BJ (cell line): ENCODE measurements around the gene FBRSL1. TPM values are rescaled to one million over a fixed set of nuclear protein-coding genes. Genes with fewer than 3 reads are reported as not detected.

Source experiments
- CTCF ChIA-PET: fragments of 350-600 bp; formaldehyde crosslinking; extraction: SDS; loops from one replicate; lab custom pipeline; 2021; ENCODE audit warnings: antibody characterized with exemption, inconsistent platforms; lab: Yijun Ruan, JAX
- POLR2A ChIA-PET: fragments of 300-600 bp; sonication (Branson Sonifier 250); formaldehyde crosslinking; extraction: SDS; loops from one replicate; lab custom pipeline; 2021; ENCODE audit warnings: antibody characterized with exemption; lab: Charles Lee
- DNase-seq: peaks from one replicate; pipeline ENCODE4 v3.0.0-alpha.2; 2011; ENCODE audit warnings: low read depth
- H3K27me3 ChIP-seq: 2 replicates; pipeline ENCODE4 v1.6.0; 2011; ENCODE audit warnings: low read length; ENCODE audit not compliant: control insufficient read depth, insufficient read depth
- H3K36me3 ChIP-seq: 2 replicates; pipeline ENCODE4 v1.5.1; 2011; ENCODE audit warnings: low read length; ENCODE audit not compliant: control insufficient read depth, insufficient read depth
- H3K4me3 ChIP-seq: 2 replicates; pipeline ENCODE4 v1.5.1; 2011; ENCODE audit warnings: low read depth, mild to moderate bottlenecking, control low read depth, low read length
- polyA plus RNA-seq: library from polyadenylated mRNA; depleted of rRNA; stranded (reverse); fragments of >200 nt; gene quantifications from 2 replicates; pipeline ENCODE4 v1.2.3, GENCODE V29; 2011
- TF ChIP-seq, protein P1 (sequence below): IDR thresholded peaks from 2 replicates; pipeline ENCODE4 v1.5.1; 2011; ENCODE audit warnings: low read depth, mild to moderate bottlenecking, control low read depth, inconsistent platforms, low read length, moderate library complexity; ENCODE audit not compliant: insufficient read depth

The FBRSL1 gene
- polyA plus RNA-seq, 1 experiment, result 1.4 TPM

DNA sequence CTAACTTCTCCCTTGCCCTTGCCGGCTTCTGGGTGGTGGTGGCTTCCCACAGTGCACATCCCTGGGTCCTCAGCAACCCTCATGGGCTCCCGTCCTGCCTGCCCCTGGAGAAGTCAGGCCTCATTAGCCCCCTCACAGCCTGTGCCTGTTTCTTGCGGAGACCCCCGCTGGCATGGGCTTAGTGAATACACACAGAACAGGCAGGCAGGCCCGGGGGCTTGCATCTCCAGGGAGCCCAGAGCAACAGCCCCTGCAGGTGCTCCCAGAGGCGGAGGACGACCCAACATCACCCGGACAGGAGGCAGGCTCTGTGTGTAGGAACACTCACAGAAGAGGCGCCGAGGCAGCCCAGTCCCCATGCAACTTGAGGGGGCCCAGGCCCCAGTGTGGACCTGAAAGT lies 25.1 kb upstream of the FBRSL1 start:
- TF ChIP-seq, protein P1, sequence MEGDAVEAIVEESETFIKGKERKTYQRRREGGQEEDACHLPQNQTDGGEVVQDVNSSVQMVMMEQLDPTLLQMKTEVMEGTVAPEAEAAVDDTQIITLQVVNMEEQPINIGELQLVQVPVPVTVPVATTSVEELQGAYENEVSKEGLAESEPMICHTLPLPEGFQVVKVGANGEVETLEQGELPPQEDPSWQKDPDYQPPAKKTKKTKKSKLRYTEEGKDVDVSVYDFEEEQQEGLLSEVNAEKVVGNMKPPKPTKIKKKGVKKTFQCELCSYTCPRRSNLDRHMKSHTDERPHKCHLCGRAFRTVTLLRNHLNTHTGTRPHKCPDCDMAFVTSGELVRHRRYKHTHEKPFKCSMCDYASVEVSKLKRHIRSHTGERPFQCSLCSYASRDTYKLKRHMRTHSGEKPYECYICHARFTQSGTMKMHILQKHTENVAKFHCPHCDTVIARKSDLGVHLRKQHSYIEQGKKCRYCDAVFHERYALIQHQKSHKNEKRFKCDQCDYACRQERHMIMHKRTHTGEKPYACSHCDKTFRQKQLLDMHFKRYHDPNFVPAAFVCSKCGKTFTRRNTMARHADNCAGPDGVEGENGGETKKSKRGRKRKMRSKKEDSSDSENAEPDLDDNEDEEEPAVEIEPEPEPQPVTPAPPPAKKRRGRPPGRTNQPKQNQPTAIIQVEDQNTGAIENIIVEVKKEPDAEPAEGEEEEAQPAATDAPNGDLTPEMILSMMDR, result no peak
- Histone ChIP-seq H3K4me3 (no peak overlapping the region), H3K36me3 (no peaks in the 10 kb centered on the region), H3K27me3 (no peaks in the 10 kb centered on the region)
- no peak for DNase-seq
- ChIA-PET POLR2A (no interaction called here), CTCF (no interaction called here)

DNA sequence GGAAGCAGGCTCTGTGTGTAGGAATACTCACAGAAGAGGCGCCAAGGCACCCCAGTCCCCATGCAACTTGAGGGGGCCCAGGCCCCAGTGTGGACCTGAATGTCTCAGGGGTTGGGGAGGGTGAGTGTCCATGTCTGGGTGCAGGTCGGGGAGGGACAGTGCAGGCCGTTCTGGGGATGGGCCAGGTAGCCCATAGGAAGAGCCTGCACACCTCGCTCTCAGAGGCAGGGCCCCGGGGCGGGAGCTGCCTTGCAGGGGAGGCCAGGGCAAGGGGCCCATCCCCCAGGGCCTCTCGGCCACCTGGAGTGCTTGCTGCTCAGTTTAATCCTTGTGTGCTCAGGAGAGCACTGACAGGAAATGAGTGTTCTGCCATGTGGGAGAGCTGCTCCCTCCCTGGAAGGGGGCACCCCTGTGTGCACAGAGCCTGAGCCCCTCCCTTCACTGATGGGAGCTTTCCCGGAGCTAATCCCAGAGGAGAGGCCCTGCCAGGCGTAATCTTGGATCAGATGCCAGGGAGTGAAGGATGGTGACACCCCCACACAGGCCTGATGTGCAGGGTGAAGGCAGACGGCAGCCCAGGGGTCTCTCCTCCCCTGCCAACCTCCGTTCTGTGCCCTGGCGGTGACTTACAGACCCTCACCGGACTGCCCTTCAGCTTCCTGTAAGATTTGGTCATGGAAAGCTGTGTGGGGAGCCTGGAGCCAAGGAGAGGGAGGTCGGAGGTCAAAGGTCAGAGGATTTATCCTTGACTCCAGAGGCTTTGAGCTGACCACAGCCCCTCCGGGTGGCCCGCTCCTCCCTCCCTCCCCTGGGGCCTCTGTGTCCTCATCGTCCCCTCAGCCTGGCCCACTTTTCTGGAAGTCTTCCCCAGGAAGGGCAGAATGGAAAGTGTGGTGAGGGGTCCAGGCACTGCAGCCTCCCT lies 24.4 kb upstream of the FBRSL1 start:
- Histone ChIP-seq H3K4me3 (no peak overlapping the region), H3K27me3 (no peaks in the 10 kb centered on the region), H3K36me3 (no peaks in the 10 kb centered on the region)
- TF ChIP-seq, protein P1, result no peak
- ChIA-PET POLR2A (no interaction called here), CTCF (no interaction called here)
- DNase-seq, result no peak

DNA sequence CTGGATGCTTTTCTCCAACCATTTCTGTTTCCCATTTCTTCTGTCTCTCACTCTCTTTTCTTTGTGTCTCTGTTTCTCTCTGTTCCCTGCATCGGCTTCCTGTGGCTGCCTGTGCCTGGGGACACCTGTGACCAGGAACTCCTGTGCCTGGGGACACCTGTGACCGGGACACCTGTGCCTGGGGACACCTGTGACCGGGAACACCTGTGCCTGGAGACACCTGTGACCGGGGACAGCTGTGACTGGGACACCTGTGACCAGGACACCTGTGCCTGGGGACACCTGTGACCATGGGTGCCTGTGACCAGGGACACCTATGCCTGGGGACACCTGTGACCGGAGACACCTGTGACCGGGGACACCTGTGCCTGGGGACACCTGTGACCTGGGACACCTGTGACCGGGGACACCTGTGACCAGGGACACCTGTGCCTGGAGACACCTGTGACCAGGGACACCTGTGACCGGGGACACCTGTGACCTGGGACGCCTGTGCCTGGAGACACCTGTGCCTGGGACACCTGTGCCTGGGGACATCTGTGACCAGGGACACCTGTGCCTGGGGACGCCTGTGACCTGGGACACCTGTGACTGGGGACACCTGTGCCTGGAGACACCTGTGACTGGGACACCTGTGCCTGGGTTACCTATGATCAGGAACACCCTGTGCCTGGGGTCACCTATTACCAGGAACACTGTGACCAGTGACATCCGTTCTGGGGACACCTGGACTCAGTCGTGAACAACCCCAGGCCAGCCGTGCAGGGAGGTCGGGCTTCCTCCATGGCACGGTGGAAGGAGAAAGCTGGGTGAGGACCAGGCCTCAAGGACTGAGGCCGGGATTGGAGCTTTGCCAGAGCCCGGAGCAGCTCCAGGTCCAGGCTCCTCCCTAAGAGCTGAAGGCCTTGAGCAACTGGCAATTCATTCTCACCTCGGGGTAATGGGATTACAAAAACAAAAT lies 23.4 kb upstream of the FBRSL1 start:
- DNase-seq, result no peak
- Histone ChIP-seq H3K27me3 (no peaks in the 10 kb centered on the region), H3K36me3 (no peaks in the 10 kb centered on the region), H3K4me3 (no peak overlapping the region)
- ChIA-PET CTCF (no interaction called here), POLR2A (no interaction called here)
- TF ChIP-seq, protein P1, result no peak

DNA sequence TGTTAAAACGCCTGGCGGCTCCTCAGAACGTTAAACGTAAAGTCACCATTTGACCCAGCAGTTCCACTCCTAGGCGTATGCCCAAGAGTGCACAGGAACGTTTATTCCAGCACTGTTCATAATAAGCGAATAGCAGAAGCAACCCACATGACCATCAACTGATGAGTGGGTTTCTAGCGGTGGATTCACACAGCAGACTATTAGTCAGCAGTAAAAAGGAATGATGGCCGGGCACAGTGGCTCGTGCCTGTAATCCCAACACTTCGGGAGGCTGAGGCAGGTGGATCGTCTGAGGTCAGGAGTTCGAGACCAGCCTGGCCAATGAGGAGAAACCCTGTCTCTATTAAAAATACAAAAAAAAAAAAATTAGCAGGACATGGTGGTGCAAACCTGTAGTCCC lies 22.4 kb upstream of the FBRSL1 start:
- ChIA-PET POLR2A (no interaction called here), CTCF (no interaction called here)
- H3K27me3 ChIP-seq, result no peaks in the 10 kb centered on the region
- H3K36me3 ChIP-seq, result no peaks in the 10 kb centered on the region
- H3K4me3 ChIP-seq, result no peak overlapping the region
- TF ChIP-seq, protein P1, result no peak
- no peak for DNase-seq

DNA sequence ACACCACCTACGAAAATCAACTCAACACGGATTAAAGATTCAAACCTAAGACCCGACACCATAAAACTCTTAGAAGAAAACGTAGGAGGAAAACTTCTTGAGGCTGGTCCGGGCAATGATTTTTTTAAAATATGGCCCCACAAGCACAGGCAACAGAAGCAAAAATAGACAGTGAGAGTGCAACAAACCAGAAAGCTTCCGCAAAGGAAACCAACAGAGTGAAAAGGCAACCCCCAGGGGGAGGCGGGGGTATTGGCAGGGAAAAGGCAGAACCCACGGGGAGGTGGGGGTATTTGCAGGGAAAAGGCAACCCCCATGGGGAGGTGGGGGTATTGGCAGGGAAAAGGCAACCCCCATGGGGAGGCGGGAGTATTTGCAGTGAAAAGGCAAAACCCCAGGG lies 20.5 kb upstream of the FBRSL1 start:
- Histone ChIP-seq H3K36me3 (no peaks in the 10 kb centered on the region), H3K4me3 (no peak overlapping the region), H3K27me3 (no peaks in the 10 kb centered on the region)
- POLR2A ChIA-PET, result no interaction called here
- CTCF ChIA-PET, result no interaction called here
- TF ChIP-seq, protein P1, result no peak
- DNase-seq, result no peak
